GM13977 (cell line): ENCODE measurements around the gene IRGQ.
"Not testable (repeated sequence)": the region's sequence is repeated elsewhere in the genome, so short reads cannot be mapped to it uniquely, and the experiment has no call there.

Experiments used
- DNase-seq: peaks from one replicate; pipeline ENCODE4 v3.0.0; 2012; ENCODE audit warnings: low spot score
- CTCF ChIP-seq: IDR thresholded peaks from 2 replicates; pipeline ENCODE4 v1.5.1; 2012; ENCODE audit warnings: mild to moderate bottlenecking, control low read depth; ENCODE audit not compliant: insufficient read depth; ENCODE audit errors: extremely low read depth, missing control alignments
- in situ Hi-C: fragments of 300-500 bp; cut with MboI; formaldehyde crosslinking; loops from one replicate; pipeline ENCODE4 v1.12.0; 2022; ENCODE audit warnings: low sequenced_read_pairs, low pct_unique_long_range_greater_than_20kb, mixed read lengths, inconsistent platforms; ENCODE audit not compliant: unreplicated experiment

IRGQ gene

GRCh38 chr19:43610493-43610892, 14.6 kb upstream of the IRGQ start:
- no peak for TF ChIP-seq CTCF
- no peak for DNase-seq
- in situ Hi-C loops = no loop called here

GRCh38 chr19:43609872-43610271, 13.9 kb upstream of the IRGQ start:
- in situ Hi-C loops = no loop called here
- DNase-seq = no peak
- no peak for TF ChIP-seq CTCF

- in situ Hi-C loops = no loop called here
- no peak for TF ChIP-seq CTCF
- DNase-seq = no peak
Measured at GRCh38 chr19:43607238-43608205, 11.6 kb upstream of the IRGQ start.

GRCh38 chr19:43606569-43607229, 10.8 kb upstream of the IRGQ start:
- DNase-seq = no peak
- no peak for TF ChIP-seq CTCF
- in situ Hi-C loops = no loop called here

- in situ Hi-C loops = no loop called here
- TF ChIP-seq CTCF = no peak
- DNase-seq = no peak
Measured at GRCh38 chr19:43605875-43606568, 10.1 kb upstream of the IRGQ start.

- in situ Hi-C loops, DNase-seq: not testable (repeated sequence)
Measured at GRCh38 chr19:43600326-43600725, 4.4 kb upstream of the IRGQ start.
